Esophagus squamous epithelium (tissue), 5 donors: Measurements from ENCODE around the gene SNX19. TPM values are rescaled to one million over a fixed set of nuclear protein-coding genes. Genes with fewer than 3 reads are reported as not detected.
"Not testable (repeated sequence)": the region's sequence is repeated elsewhere in the genome, so short reads cannot be mapped to it uniquely, and the experiment has no call there.

ENCODE experiments used
- DNase-seq: peaks from one replicate; lab custom pipeline; 2025; lab: John Stamatoyannopoulos, UW
- H3K27ac ChIP-seq, 4 donors: fragments of 200-600 bp; sonication (generic); one replicate each; pipeline ENCODE4 v1.5.1; 2016 to 2019; ENCODE audit warnings: mild to moderate bottlenecking in 1 of 4
- H3K27me3 ChIP-seq, 4 donors: fragments of 200-600 bp; sonication (generic); 1 replicate in 3 of 4; 2 replicates in 1 of 4; pipeline versions ENCODE4 v1.5.1 to v1.6.0; 2017 to 2021; ENCODE audit warnings: antibody characterized with exemption in 1 of 4
- H3K36me3 ChIP-seq, 3 donors: fragments of 200-600 bp; sonication (generic); one replicate each; pipeline ENCODE4 v1.5.1; 2016 to 2019
- H3K4me1 ChIP-seq, 3 donors: fragments of 200-600 bp; sonication (generic); one replicate each; pipeline ENCODE4 v1.5.1; 2017 to 2019
- H3K4me3 ChIP-seq, 4 donors: fragments of 200-600 bp; sonication (generic); 1 replicate in 3 of 4; 2 replicates in 1 of 4; pipeline ENCODE4 v1.5.1; 2016 to 2019; ENCODE audit warnings: mild to moderate bottlenecking in 2 of 4, moderate library complexity in 1 of 4
- H3K9me3 ChIP-seq, 3 donors: fragments of 200-600 bp; sonication (generic); one replicate each; pipeline ENCODE4 v1.5.1; 2016 to 2019
- POLR2A ChIP-seq, 4 donors: fragments of 450-650 bp; IDR thresholded peaks; one replicate each; pipeline ENCODE4 v1.6.1; 2017; ENCODE audit warnings: antibody characterized with exemption in 4 of 4, mild to moderate bottlenecking in 4 of 4, moderate library complexity in 3 of 4
- WGBS, 2 donors: methylation state at CpG; one replicate each; pipeline ENCODE4 v1.1.5; 2018; 5-methylcytosine and 5-hydroxymethylcytosine counted together
- intact Hi-C: fragments of 100-400 bp; cut with DNase I; formaldehyde crosslinking; loops from one replicate; pipeline ENCODE4 v1.15.0; 2022
- total RNA-seq, 4 donors: library from RNA; depleted of rRNA; stranded (reverse); fragments of >200 nt; gene quantifications; one replicate each; pipeline ENCODE4 v1.1.0, GENCODE V29; 2016
- TF ChIP-seq, protein P1 (sequence below), 6 experiments: fragments of 450-650 bp in 4 of 6; fragments of 200-600 bp in 2 of 6; sonication (generic) in 2 of 6; IDR thresholded peaks; one replicate each; pipeline ENCODE4 v1.5.1; 2016 to 2019; ENCODE audit warnings: antibody characterized with exemption in 6 of 6, mild to moderate bottlenecking in 4 of 6, moderate library complexity in 4 of 6
- donor health status: DM: yes; HTN: yes; CAD: no.

SNX19 gene
- total RNA-seq, 4 donors from 2014 or later, result 38.0 to 75.0 (median 52.1) TPM

- 54 to 57% methylated on average over 3 of the region's 3 CpGs for WGBS, 2 donors
- Histone ChIP-seq H3K27ac (no peak overlapping the region), H3K36me3 (no peaks in the 10 kb centered on the region), H3K27me3 (peaks cover 0 to 5% (median 0%) of the 10 kb centered on the region in 4 donors), H3K4me3 (no peak overlapping the region), H3K4me1 (no peaks in the 10 kb centered on the region), H3K9me3 (no peaks in the 10 kb centered on the region)
- intact Hi-C loops, result loop anchor here (10.0 kb wide), 2 partner anchors 50 to 750 kb away; no protein-coding TSS in a partner anchor
- DNase-seq, result no peak
- TF ChIP-seq, protein P1, sequence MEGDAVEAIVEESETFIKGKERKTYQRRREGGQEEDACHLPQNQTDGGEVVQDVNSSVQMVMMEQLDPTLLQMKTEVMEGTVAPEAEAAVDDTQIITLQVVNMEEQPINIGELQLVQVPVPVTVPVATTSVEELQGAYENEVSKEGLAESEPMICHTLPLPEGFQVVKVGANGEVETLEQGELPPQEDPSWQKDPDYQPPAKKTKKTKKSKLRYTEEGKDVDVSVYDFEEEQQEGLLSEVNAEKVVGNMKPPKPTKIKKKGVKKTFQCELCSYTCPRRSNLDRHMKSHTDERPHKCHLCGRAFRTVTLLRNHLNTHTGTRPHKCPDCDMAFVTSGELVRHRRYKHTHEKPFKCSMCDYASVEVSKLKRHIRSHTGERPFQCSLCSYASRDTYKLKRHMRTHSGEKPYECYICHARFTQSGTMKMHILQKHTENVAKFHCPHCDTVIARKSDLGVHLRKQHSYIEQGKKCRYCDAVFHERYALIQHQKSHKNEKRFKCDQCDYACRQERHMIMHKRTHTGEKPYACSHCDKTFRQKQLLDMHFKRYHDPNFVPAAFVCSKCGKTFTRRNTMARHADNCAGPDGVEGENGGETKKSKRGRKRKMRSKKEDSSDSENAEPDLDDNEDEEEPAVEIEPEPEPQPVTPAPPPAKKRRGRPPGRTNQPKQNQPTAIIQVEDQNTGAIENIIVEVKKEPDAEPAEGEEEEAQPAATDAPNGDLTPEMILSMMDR (IDR thresholded peaks at IDR 0.05), result no peak
- no peak for TF ChIP-seq POLR2A (IDR thresholded peaks at IDR 0.05)
These were observed 8.5 kb upstream of the SNX19 start for GRCh38 chr11:130924750-130925149.

GRCh38 chr11:130920612-130921011, 4.3 kb upstream of the SNX19 start:
- not testable (repeated sequence) for H3K27ac ChIP-seq, H3K27me3 ChIP-seq, H3K4me3 ChIP-seq, H3K36me3 ChIP-seq, DNase-seq, H3K9me3 ChIP-seq, H3K4me1 ChIP-seq
- 66 to 70% methylated on average over 4 to 5 of the region's 5 CpGs for WGBS, 2 donors
- intact Hi-C loops, result loop anchor here (10.0 kb wide), 2 partner anchors 54 to 754 kb away; no protein-coding TSS in a partner anchor

DNA sequence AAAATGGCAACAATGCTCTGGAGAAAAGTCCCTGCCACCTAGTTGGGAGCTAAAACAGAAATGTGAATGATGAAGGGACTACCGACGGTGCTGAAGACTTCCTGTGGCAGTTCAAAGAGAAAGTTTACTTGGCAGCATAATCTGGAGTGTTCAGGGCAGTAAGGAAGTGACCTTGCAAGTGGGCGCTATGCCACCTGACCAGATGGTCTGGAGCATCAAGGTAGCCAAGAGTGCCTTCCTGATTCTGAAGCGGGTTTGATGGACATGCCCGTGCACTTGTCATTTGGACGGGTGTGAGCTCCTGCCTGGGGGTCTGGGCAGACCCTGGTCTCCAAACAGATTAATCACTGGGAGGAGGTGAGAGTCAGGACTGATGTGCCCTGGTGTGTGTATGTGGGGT, 1.8 kb upstream of the SNX19 start:
- peaks cover 0 to 21% (median 0%) of the 10 kb centered on the region in 3 donors for H3K36me3 ChIP-seq
- peaks cover 8 to 33% (median 14%) of the 10 kb centered on the region in 3 donors for H3K4me1 ChIP-seq
- no peak for DNase-seq
- intact Hi-C loops, result no loop called here
- TF ChIP-seq, protein P1 (IDR thresholded peaks at IDR 0.05), result no peak
- no peak for TF ChIP-seq POLR2A (IDR thresholded peaks at IDR 0.05)
- H3K27me3 ChIP-seq, result peaks cover 0 to 5% (median 0%) of the 10 kb centered on the region in 4 donors
- H3K9me3 ChIP-seq, result no peaks in the 10 kb centered on the region
- no peak overlapping the region for H3K27ac ChIP-seq
- 70 to 80% methylated on average over 6 of the region's 6 CpGs for WGBS, 2 donors
- no peak overlapping the region for H3K4me3 ChIP-seq

DNA sequence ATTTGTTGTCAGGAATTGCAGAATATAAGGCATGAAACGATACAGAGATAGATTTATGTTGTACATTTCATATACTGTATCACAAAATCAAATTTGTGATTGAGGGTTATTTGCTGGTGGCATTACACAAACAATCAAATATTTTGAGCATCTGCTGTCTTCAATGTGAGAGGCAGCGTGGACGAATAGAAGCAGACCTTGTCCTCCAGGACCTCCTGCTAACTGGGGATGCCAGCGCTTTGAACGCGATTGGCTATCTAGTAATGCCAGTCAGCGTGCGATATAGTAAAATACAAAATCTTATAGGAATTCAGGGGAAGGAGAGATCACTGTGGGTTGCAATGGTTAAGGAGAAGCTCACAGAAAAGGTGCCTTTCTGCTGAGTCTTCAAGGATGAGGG, 631 bp upstream of the SNX19 start:
- TF ChIP-seq POLR2A (IDR thresholded peaks at IDR 0.05), result no peak
- TF ChIP-seq, protein P1 (IDR thresholded peaks at IDR 0.05), result no peak
- intact Hi-C loops, result no loop called here
- Histone ChIP-seq H3K9me3 (no peaks in the 10 kb centered on the region), H3K27me3 (peaks cover 0 to 5% (median 0%) of the 10 kb centered on the region in 4 donors), H3K27ac (peak overlapping the region in 3 of 4 donors; percentile 63 to 93 (median 88)), H3K36me3 (peaks cover 0 to 33% (median 4%) of the 10 kb centered on the region in 3 donors), H3K4me1 (peaks cover 8 to 43% (median 14%) of the 10 kb centered on the region in 3 donors), H3K4me3 (peak overlapping the region; percentile 79 to 95 (median 90))
- 70 to 72% methylated on average over 8 of the region's 8 CpGs for WGBS, 2 donors
- DNase-seq, result no peak

GRCh38 chr11:130915603-130916237, 559 bp downstream of the SNX19 start:
- no peak for DNase-seq
- Histone ChIP-seq H3K4me1 (peaks cover 8 to 43% (median 14%) of the 10 kb centered on the region in 3 donors), H3K27me3 (peaks cover 0 to 5% (median 0%) of the 10 kb centered on the region in 4 donors), H3K4me3 (peak overlapping the region; percentile 79 to 95 (median 90)), H3K9me3 (no peaks in the 10 kb centered on the region), H3K36me3 (peaks cover 0 to 45% (median 11%) of the 10 kb centered on the region in 3 donors), H3K27ac (peak overlapping the region; percentile 88 to 93 (median 91))
- no peak for TF ChIP-seq POLR2A (IDR thresholded peaks at IDR 0.05)
- TF ChIP-seq, protein P1 (IDR thresholded peaks at IDR 0.05), result no peak
- 31 to 65% methylated on average over 6 to 10 of the region's 21 CpGs for WGBS, 2 donors
- intact Hi-C loops, result no loop called here
